CD4-positive, alpha-beta T cell (primary cell): Measurements from ENCODE around the gene S100A8. TPM values are rescaled to one million over a fixed set of nuclear protein-coding genes. Genes with fewer than 3 reads are reported as not detected.

Experiments
- ATAC-seq: fragments of 200-7000 bp; cut with Tn5 transposase; one replicate; pipeline ENCODE4 v1.10.0; 2022; ENCODE audit warnings: mild to moderate bottlenecking; ENCODE audit not compliant: poor library complexity
- CTCF ChIA-PET: fragments of 350-600 bp; sonication (Branson Sonifier 250); formaldehyde crosslinking; loops from one replicate; lab custom pipeline; 2021; ENCODE audit warnings: antibody characterized with exemption, inconsistent platforms; lab: Charles Lee
- POLR2A ChIA-PET: fragments of 350-600 bp; sonication (Branson Sonifier 250); formaldehyde crosslinking; loops from one replicate; lab custom pipeline; 2021; ENCODE audit warnings: antibody characterized with exemption, inconsistent platforms; lab: Charles Lee
- DNase-seq, 14 experiments: peaks; one replicate each; pipeline ENCODE4 v3.0.0-alpha.2; 2013 to 2020; ENCODE audit warnings: mixed read lengths in 2 of 14
- H3K27ac ChIP-seq, 2 donors: one replicate each; pipeline versions ENCODE4 v1.5.1 to v1.7.0; 2013; ENCODE audit warnings: low read length in 2 of 2, low read depth in 1 of 2, mild to moderate bottlenecking in 1 of 2
- H3K27me3 ChIP-seq, 2 experiments: 1 replicate in 1 of 2; 2 replicates in 1 of 2; pipeline versions ENCODE4 v1.6.1 to v1.7.0; 2013; ENCODE audit warnings: low read length in 2 of 2, control low read depth in 1 of 2, mild to moderate bottlenecking in 1 of 2, moderate library complexity in 1 of 2; ENCODE audit not compliant: insufficient read depth in 2 of 2, control insufficient read depth in 1 of 2
- H3K36me3 ChIP-seq: one replicate; pipeline ENCODE4 v1.6.1; 2013; ENCODE audit warnings: low read length, control low read depth; ENCODE audit not compliant: insufficient read depth
- H3K4me1 ChIP-seq: one replicate; pipeline ENCODE4 v1.6.1; 2013; ENCODE audit warnings: low read length, control low read depth; ENCODE audit not compliant: insufficient read depth
- H3K4me3 ChIP-seq: one replicate; pipeline ENCODE4 v1.5.1; 2013; ENCODE audit warnings: mild to moderate bottlenecking, low read length, moderate library complexity
- H3K9me3 ChIP-seq, 2 experiments: 1 replicate in 1 of 2; 2 replicates in 1 of 2; pipeline versions ENCODE4 v1.6.1 to v1.7.0; 2013; ENCODE audit warnings: low read length in 2 of 2, mild to moderate bottlenecking in 2 of 2, control low read depth in 1 of 2, moderate library complexity in 1 of 2; ENCODE audit not compliant: control insufficient read depth in 1 of 2, insufficient read depth in 1 of 2
- H3K27ac Mint-ChIP-seq: one replicate; pipeline ENCODE4 v1.8.0; 2020; ENCODE audit warnings: mixed read lengths
- H3K27me3 Mint-ChIP-seq: one replicate; pipeline ENCODE4 v1.8.0; 2021; ENCODE audit warnings: mixed read lengths
- H3K36me3 Mint-ChIP-seq: one replicate; pipeline ENCODE4 v1.8.0; 2021; ENCODE audit warnings: low read depth, mixed read lengths
- H3K4me1 Mint-ChIP-seq: one replicate; pipeline ENCODE4 v1.8.0; 2021; ENCODE audit warnings: low read depth, mixed read lengths
- H3K4me3 Mint-ChIP-seq: one replicate; pipeline ENCODE4 v1.8.0; 2020; ENCODE audit warnings: mild to moderate bottlenecking, mixed read lengths
- H3K9me3 Mint-ChIP-seq: one replicate; pipeline ENCODE4 v1.8.0; 2020; ENCODE audit warnings: mixed read lengths
- CTCF ChIP-seq: fragments of 200-600 bp; IDR thresholded peaks from one replicate; pipeline ENCODE4 v1.8.0; 2022; ENCODE audit warnings: antibody characterized with exemption, mild to moderate bottlenecking
- intact Hi-C, 2 experiments: fragments of 100-400 bp; cut with DNase I in 1 of 2; cut with micrococcal nuclease in 1 of 2; formaldehyde crosslinking; loops; one replicate each; pipeline versions ENCODE4 v1.15.1 to v1.9.0; 2023 to 2025; cut with DNase I, micrococcal nuclease
- total RNA-seq, 174 experiments: library from RNA in 2 of 174; stranded (reverse) in 2 of 174; gene quantifications; one replicate each; pipeline ENCODE4 v1.2.3 and lab custom pipeline; 2021 to 2026

The S100A8 gene
- total RNA-seq, 2 experiments from 2014 or later = 21.0 to 23.8 TPM

GRCh38 chr1:153392258-153392657 is 1.4 kb upstream of the S100A8 start:
- DNase-seq = no peak
- Mint-ChIP-seq H3K27ac (no peak overlapping the region), H3K36me3 (no peaks in the 10 kb centered on the region), H3K4me3 (no peak overlapping the region), H3K27me3 (peaks cover 32% of the 10 kb centered on the region), H3K9me3 (no peaks in the 10 kb centered on the region), H3K4me1 (no peaks in the 10 kb centered on the region)
- no peak for TF ChIP-seq CTCF
- Histone ChIP-seq H3K36me3 (no peaks in the 10 kb centered on the region), H3K9me3 (no peaks in the 10 kb centered on the region), H3K27me3 (peaks cover 8 to 19% of the 10 kb centered on the region in 2 experiments), H3K4me1 (no peaks in the 10 kb centered on the region), H3K4me3 (no peak overlapping the region), H3K27ac (no peak overlapping the region)
- ChIA-PET POLR2A (no interaction called here), CTCF (no interaction called here)
- intact Hi-C loops = no loop called here
- no peak for ATAC-seq

- no peaks in the 10 kb centered on the region for H3K36me3 ChIP-seq
- DNase-seq (no peak), ATAC-seq (no peak)
- H3K27ac ChIP-seq = no peak overlapping the region
- Mint-ChIP-seq H3K4me3 (no peak overlapping the region), H3K4me1 (no peaks in the 10 kb centered on the region), H3K27ac (no peak overlapping the region), H3K27me3 (peaks cover 24% of the 10 kb centered on the region), H3K9me3 (no peaks in the 10 kb centered on the region), H3K36me3 (no peaks in the 10 kb centered on the region)
- ChIA-PET CTCF (no interaction called here), POLR2A (no interaction called here)
- H3K27me3 ChIP-seq = peaks cover 8 to 19% of the 10 kb centered on the region in 2 experiments
- H3K4me1 ChIP-seq = no peaks in the 10 kb centered on the region
- peak overlapping the region; percentile 26 for H3K4me3 ChIP-seq
- intact Hi-C loops = no loop called here
- H3K9me3 ChIP-seq = no peaks in the 10 kb centered on the region
- TF ChIP-seq CTCF = no peak
Measured at GRCh38 chr1:153389973-153390879, 647 bp downstream of the S100A8 start.

GRCh38 chr1:153389401-153389800 is 1.5 kb downstream of the S100A8 start:
- H3K4me3 ChIP-seq = no peak overlapping the region
- DNase-seq = no peak
- H3K27me3 Mint-ChIP-seq = peaks cover 21% of the 10 kb centered on the region

More at GRCh38 chr1:153389401-153389800, 1.5 kb downstream of the S100A8 start:
- CTCF ChIA-PET = no interaction called here
- Mint-ChIP-seq H3K4me1 (no peaks in the 10 kb centered on the region), H3K9me3 (no peaks in the 10 kb centered on the region), H3K36me3 (no peaks in the 10 kb centered on the region), H3K27ac (no peak overlapping the region), H3K4me3 (no peak overlapping the region)
- peaks cover 10 to 14% of the 10 kb centered on the region in 2 experiments for H3K27me3 ChIP-seq
- no peak for TF ChIP-seq CTCF
- H3K9me3 ChIP-seq = no peaks in the 10 kb centered on the region
- no peaks in the 10 kb centered on the region for H3K4me1 ChIP-seq
- no peak overlapping the region for H3K27ac ChIP-seq
- no peaks in the 10 kb centered on the region for H3K36me3 ChIP-seq
- intact Hi-C loops = no loop called here
- POLR2A ChIA-PET = no interaction called here
- no peak for ATAC-seq
